Mesothelial cell of epicardium (in vitro differentiated cells): ENCODE measurements around the gene VWA8. TPM values are rescaled to one million over a fixed set of nuclear protein-coding genes. Genes with fewer than 3 reads are reported as not detected.

Experiments used
- DNase-seq, 2 experiments: peaks; one replicate each; pipeline ENCODE4 v3.0.0; 2021; ENCODE audit warnings: low spot score in 2 of 2; ENCODE audit not compliant: unreplicated experiment in 2 of 2
- H3K27ac Mint-ChIP-seq: 2 replicates; pipeline ENCODE4 v1.8.0; 2021; ENCODE audit warnings: mixed read lengths
- H3K27me3 Mint-ChIP-seq: 2 replicates; pipeline ENCODE4 v1.8.0; 2021; ENCODE audit warnings: low read depth, mixed read lengths
- H3K36me3 Mint-ChIP-seq: 2 replicates; pipeline ENCODE4 v1.8.0; 2021; ENCODE audit warnings: mixed read lengths
- H3K4me1 Mint-ChIP-seq: 2 replicates; pipeline ENCODE4 v1.8.0; 2021; ENCODE audit warnings: mixed read lengths
- H3K4me3 Mint-ChIP-seq: 2 replicates; pipeline ENCODE4 v1.8.0; 2021; ENCODE audit warnings: mild to moderate bottlenecking, moderate library complexity, mixed read lengths
- H3K9me3 Mint-ChIP-seq: 2 replicates; pipeline ENCODE4 v1.8.0; 2021; ENCODE audit warnings: mixed read lengths
- total RNA-seq: library from RNA; stranded (reverse); gene quantifications from 3 replicates; pipeline ENCODE4 v1.2.1, GENCODE V29; 2021
- TF ChIP-seq, protein P1 (sequence below): fragments of 200-600 bp; sonication (generic); IDR thresholded peaks from one replicate; pipeline ENCODE4 v1.5.0; 2021; ENCODE audit warnings: antibody characterized with exemption; ENCODE audit not compliant: unreplicated experiment

Gene VWA8
- total RNA-seq, 1 donor from 2014 or later = 20.0 TPM

- Mint-ChIP-seq H3K27me3 (no peaks in the 10 kb centered on the region), H3K27ac (peak overlapping the region; percentile 18), H3K9me3 (no peaks in the 10 kb centered on the region), H3K4me1 (peaks cover 4% of the 10 kb centered on the region), H3K4me3 (no peak overlapping the region), H3K36me3 (peaks cover 4% of the 10 kb centered on the region)
- TF ChIP-seq, protein P1, sequence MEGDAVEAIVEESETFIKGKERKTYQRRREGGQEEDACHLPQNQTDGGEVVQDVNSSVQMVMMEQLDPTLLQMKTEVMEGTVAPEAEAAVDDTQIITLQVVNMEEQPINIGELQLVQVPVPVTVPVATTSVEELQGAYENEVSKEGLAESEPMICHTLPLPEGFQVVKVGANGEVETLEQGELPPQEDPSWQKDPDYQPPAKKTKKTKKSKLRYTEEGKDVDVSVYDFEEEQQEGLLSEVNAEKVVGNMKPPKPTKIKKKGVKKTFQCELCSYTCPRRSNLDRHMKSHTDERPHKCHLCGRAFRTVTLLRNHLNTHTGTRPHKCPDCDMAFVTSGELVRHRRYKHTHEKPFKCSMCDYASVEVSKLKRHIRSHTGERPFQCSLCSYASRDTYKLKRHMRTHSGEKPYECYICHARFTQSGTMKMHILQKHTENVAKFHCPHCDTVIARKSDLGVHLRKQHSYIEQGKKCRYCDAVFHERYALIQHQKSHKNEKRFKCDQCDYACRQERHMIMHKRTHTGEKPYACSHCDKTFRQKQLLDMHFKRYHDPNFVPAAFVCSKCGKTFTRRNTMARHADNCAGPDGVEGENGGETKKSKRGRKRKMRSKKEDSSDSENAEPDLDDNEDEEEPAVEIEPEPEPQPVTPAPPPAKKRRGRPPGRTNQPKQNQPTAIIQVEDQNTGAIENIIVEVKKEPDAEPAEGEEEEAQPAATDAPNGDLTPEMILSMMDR = no peak
- DNase-seq = no peak
These were observed 302.8 kb downstream of the VWA8 start for GRCh38 chr13:41658057-41658661.

DNA sequence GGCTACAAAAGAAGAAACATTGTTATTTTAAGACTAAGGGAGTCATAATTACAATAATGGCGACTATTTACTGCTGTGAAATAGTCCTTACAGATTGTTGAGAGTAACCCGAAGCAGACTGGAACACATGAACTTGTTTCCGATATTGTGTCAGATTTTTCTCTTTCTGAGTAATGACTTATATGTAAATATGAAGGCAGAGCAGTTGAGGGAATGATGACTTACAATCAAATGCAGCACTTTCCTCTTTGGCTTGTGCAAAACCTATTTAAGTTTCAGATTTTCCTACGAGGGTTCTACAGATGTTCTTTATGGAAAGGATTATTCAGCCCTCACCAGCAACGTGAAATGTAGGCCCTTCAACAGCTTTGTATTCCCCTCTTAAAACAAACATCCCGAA is 304.9 kb downstream of the VWA8 start:
- no peaks in the 10 kb centered on the region for H3K9me3 Mint-ChIP-seq
- H3K27me3 Mint-ChIP-seq = no peaks in the 10 kb centered on the region
- no peak overlapping the region for H3K4me3 Mint-ChIP-seq
- peaks cover 10% of the 10 kb centered on the region for H3K4me1 Mint-ChIP-seq
- H3K36me3 Mint-ChIP-seq = peaks cover 4% of the 10 kb centered on the region
- TF ChIP-seq, protein P1 = no peak
- H3K27ac Mint-ChIP-seq = no peak overlapping the region
- DNase-seq = no peak

- no peak overlapping the region for H3K27ac Mint-ChIP-seq
- TF ChIP-seq, protein P1 = no peak
- peaks cover 15% of the 10 kb centered on the region for H3K4me1 Mint-ChIP-seq
- no peak for DNase-seq
- H3K4me3 Mint-ChIP-seq = no peak overlapping the region
- H3K9me3 Mint-ChIP-seq = no peaks in the 10 kb centered on the region
- H3K36me3 Mint-ChIP-seq = peaks cover 4% of the 10 kb centered on the region
- H3K27me3 Mint-ChIP-seq = no peaks in the 10 kb centered on the region
These were observed 306.1 kb downstream of the VWA8 start for GRCh38 chr13:41654796-41655195.

DNA sequence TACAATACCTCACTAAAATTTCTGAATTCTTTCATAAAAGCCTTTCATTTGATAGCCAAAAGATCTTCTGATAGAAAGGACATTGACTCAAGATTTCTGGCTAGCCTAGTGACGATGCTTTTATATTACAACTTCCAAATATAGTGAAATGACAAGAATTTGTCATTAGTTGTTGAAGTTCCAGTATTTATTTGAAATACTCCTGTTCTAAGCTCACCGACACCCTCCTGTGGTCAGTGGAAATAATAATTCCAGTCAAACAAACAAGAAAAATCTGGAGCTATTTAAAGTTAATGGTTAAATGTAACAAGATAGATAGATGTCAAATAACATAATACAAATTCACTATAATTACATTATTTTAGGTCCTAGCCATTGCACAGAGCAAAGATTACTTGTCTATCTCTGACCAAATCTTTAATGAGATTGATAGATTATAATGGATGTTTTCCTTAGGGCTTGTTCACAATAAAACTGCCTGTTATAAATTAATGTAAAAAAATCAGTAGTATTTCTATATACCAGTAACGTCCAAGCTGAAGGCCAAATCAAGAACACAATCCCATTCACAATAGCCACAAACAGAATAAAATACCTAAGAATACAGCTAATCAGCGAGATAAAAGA is 308.1 kb downstream of the VWA8 start:
- Mint-ChIP-seq H3K27me3 (no peaks in the 10 kb centered on the region), H3K4me1 (peaks cover 27% of the 10 kb centered on the region), H3K36me3 (peaks cover 4% of the 10 kb centered on the region), H3K4me3 (no peak overlapping the region), H3K27ac (peak overlapping the region; percentile 12), H3K9me3 (no peaks in the 10 kb centered on the region)
- TF ChIP-seq, protein P1 = peak; percentile 40
- DNase-seq = no peak

- TF ChIP-seq, protein P1 = no peak
- Mint-ChIP-seq H3K4me3 (no peak overlapping the region), H3K4me1 (peaks cover 35% of the 10 kb centered on the region), H3K36me3 (peaks cover 4% of the 10 kb centered on the region), H3K9me3 (no peaks in the 10 kb centered on the region), H3K27ac (no peak overlapping the region), H3K27me3 (no peaks in the 10 kb centered on the region)
- no peak for DNase-seq
These were observed 309.4 kb downstream of the VWA8 start for GRCh38 chr13:41651413-41652058.
